T-helper 17 cell (primary cell): ENCODE results near the gene ANO1. TPM values are rescaled to one million over a fixed set of nuclear protein-coding genes. Genes with fewer than 3 reads are reported as not detected.
"Not testable (repeated sequence)": the region's sequence is repeated elsewhere in the genome, so short reads cannot be mapped to it uniquely, and the experiment has no call there.

Source experiments
- ATAC-seq: fragments of 150-1000 bp; cut with Tn5 transposase; 2 replicates; pipeline ENCODE4 v1.10.0; 2021; ENCODE audit warnings: mild to moderate bottlenecking, moderate library complexity
- DNase-seq, 3 donors: peaks; one replicate each; pipeline versions ENCODE4 v3.0.0 to v3.0.0-alpha.2; 2020 to 2021
- H3K9me3 ChIP-seq: one replicate; pipeline ENCODE4 v1.7.0; 2013; ENCODE audit warnings: low read length, mild to moderate bottlenecking; ENCODE audit not compliant: control insufficient read depth, poor library complexity, severe bottlenecking
- H3K27ac Mint-ChIP-seq: one replicate; pipeline ENCODE4 v1.8.0; 2022; ENCODE audit warnings: mild to moderate bottlenecking, moderate library complexity, mixed read lengths
- H3K27me3 Mint-ChIP-seq: one replicate; pipeline ENCODE4 v1.8.0; 2022; ENCODE audit warnings: mixed read lengths
- H3K36me3 Mint-ChIP-seq: one replicate; pipeline ENCODE4 v1.8.0; 2022; ENCODE audit warnings: low read depth, mixed read lengths
- H3K4me1 Mint-ChIP-seq: one replicate; pipeline ENCODE4 v1.8.0; 2022; ENCODE audit warnings: mild to moderate bottlenecking, mixed read lengths
- H3K4me3 Mint-ChIP-seq: one replicate; pipeline ENCODE4 v1.8.0; 2022; ENCODE audit warnings: mild to moderate bottlenecking, moderate library complexity, mixed read lengths
- total RNA-seq, 4 donors: library from RNA in 2 of 4; stranded (reverse) in 2 of 4; gene quantifications; one replicate each; pipeline ENCODE4 v1.2.3 and lab custom pipeline; 2022 to 2026

The ANO1 gene
- total RNA-seq, 2 donors from 2014 or later, result 0.34 TPM; not detected in 1

DNA sequence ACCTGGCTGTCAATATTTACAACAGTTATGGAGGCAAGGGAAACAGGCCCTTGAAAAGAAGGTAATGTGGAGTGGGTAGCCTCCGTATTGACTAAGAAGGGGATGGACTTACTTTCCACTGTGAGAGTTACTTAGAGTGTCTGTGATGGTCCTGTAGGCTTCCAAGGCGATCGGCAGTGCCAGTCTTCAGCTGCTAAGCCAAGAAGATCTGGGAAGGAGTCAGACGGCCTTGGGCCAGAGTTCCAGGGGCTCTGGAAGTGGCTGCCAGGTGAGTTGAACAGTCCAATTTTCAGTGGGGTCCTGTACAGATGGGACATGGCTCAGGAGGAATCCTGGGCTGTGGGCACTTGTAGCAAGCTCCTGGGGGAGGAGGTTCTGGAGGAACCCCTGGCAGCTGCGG lies 139.3 kb downstream of the ANO1 start:
- not testable (repeated sequence) for H3K27ac Mint-ChIP-seq, DNase-seq, H3K27me3 Mint-ChIP-seq, H3K4me3 Mint-ChIP-seq, H3K4me1 Mint-ChIP-seq, H3K9me3 ChIP-seq, ATAC-seq
- H3K36me3 Mint-ChIP-seq, result peaks cover 17% of the 10 kb centered on the region

DNA sequence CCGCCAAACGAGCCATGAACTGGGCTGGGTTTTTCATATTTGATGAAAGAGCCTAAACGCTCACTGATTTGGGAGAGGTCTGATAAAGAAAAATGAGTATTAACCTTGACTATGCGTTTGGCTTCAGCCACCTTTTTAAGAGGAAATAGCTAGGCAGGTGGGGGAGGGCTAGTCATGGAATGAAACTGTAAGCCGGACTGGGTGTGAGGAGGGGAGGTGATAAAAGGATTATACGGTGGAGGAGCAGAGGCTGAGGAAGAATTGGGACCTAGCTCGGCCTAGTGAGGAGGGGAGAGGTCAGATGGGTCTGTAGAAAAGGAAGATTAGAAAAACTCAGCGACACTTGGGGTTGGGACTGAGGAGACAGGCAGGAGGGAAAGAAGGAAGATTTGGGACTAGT lies 140.0 kb downstream of the ANO1 start:
- peaks cover 17% of the 10 kb centered on the region for H3K36me3 Mint-ChIP-seq
- not testable (repeated sequence) for H3K4me3 Mint-ChIP-seq, H3K27ac Mint-ChIP-seq, H3K27me3 Mint-ChIP-seq, DNase-seq, ATAC-seq, H3K4me1 Mint-ChIP-seq, H3K9me3 ChIP-seq

DNA sequence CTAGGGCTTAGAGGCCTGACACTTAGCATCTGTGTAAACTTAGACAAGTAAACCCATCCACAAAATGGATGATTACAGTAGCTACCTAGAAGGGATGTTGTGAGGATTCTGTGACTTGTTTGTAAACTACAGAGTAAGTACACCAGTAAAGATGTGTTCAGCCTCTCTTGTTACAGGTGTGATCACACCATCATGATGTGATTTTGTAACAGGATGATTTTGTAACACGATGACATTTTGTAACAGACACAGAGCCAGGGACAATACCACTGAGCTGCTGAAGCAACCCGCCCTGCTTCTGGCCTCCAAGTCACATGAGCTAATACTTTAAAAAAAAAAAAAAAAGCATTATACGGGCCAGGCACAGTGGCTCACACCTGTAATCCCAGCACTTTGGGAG lies 142.0 kb downstream of the ANO1 start:
- H3K9me3 ChIP-seq, result no peaks in the 10 kb centered on the region
- no peak overlapping the region for H3K27ac Mint-ChIP-seq
- H3K4me3 Mint-ChIP-seq, result no peak overlapping the region
- ATAC-seq (no peak), DNase-seq (no peak)
- H3K4me1 Mint-ChIP-seq, result no peaks in the 10 kb centered on the region
- peaks cover 17% of the 10 kb centered on the region for H3K36me3 Mint-ChIP-seq
- H3K27me3 Mint-ChIP-seq, result no peaks in the 10 kb centered on the region

DNA sequence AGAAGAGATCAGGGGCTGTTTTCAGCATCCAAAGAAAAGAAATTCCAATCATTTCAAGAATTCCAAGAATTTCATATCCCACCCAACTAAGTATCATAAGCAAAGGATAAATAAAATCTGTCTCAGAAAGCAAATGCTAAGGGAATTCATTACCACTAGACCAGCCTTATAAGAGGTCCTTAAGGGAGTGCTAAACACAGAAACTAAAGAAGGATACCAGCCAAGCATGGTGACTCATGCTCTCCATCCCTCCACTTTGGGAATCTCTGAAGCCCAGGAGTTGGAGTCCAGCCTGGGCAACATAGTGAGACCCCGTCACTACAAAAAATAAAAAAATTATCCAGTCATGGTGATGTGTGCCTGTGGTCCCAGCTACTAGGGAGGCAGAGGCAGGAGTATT lies 142.8 kb downstream of the ANO1 start:
- peaks cover 17% of the 10 kb centered on the region for H3K36me3 Mint-ChIP-seq
- H3K27ac Mint-ChIP-seq, result no peak overlapping the region
- no peaks in the 10 kb centered on the region for H3K9me3 ChIP-seq
- no peaks in the 10 kb centered on the region for H3K4me1 Mint-ChIP-seq
- ATAC-seq (no peak), DNase-seq (no peak)
- H3K4me3 Mint-ChIP-seq, result no peak overlapping the region
- H3K27me3 Mint-ChIP-seq, result no peaks in the 10 kb centered on the region

DNA sequence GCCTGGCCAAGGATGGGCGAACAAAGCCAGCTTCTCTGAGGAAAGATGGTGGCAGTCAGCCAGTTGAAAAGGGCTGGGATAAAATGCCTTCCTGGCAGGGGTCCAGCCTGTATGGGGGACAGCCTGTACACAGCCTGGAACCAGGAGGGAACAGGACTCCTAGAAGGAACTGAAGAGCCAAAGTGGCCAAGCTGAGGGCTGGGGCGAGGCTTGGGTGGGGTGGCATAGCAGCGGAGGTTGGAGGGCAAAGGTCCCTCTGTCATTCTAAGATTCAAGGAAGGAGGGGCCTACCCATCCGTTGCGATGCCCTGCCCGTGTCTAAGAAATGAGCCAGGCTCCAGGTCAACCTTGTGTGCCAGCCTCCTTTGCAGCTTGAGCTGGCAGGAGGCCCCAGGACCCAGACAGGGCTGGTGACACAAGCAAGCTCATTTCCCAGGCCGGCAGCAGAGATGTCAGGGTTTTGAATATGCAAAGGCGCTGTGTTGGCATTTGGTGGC lies 147.6 kb downstream of the ANO1 start:
- DNase-seq, result no peak
- H3K4me1 Mint-ChIP-seq, result peaks cover 2% of the 10 kb centered on the region
- no peaks in the 10 kb centered on the region for H3K9me3 ChIP-seq
- peaks cover under 1% of the 10 kb centered on the region for H3K36me3 Mint-ChIP-seq
- no peak overlapping the region for H3K4me3 Mint-ChIP-seq
- no peak overlapping the region for H3K27ac Mint-ChIP-seq
- no peak for ATAC-seq
- no peaks in the 10 kb centered on the region for H3K27me3 Mint-ChIP-seq

DNA sequence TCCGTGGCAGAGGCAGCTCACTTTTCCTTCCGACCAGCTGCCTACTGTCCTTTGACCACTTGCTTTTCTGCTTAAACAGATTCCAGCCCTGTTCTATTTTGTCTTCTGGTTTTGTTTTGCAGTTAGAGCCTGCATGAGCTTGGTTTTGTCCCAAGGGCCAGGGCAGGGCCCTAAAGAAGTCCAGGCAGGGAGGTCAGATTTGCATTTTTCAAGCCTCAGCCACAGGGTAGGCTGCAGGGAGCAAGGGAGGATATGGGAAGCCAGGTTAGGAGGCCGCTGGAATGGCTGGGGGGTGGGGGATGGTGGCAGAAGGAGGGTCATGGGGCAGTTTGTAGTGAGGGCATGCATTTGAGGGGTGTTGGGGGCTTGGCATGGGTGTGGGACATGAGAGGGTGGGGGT lies 148.1 kb downstream of the ANO1 start:
- Mint-ChIP-seq H3K27ac (no peak overlapping the region), H3K4me3 (no peak overlapping the region), H3K27me3 (no peaks in the 10 kb centered on the region), H3K36me3 (no peaks in the 10 kb centered on the region), H3K4me1 (peaks cover 2% of the 10 kb centered on the region)
- DNase-seq (no peak), ATAC-seq (no peak)
- H3K9me3 ChIP-seq, result no peaks in the 10 kb centered on the region

DNA sequence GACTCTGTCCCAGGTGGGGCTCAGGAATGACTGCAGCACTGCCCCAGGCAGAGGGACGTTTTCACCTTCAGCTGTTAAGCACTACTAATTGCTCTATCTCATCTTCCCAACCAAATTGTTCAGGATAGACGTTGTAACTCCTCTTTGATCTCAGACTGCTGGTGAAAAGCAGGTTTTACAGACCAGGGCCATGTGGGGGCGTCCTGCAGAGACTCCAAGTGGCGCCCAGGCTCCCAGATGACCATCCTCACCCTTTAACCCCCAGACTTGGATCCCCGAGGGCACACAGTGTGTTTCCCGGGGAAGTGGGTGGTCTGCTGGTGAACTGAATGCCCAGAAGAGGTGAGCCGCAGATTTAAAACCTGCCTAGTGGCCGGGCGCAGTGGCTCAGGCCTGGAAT lies 148.8 kb downstream of the ANO1 start:
- H3K4me3 Mint-ChIP-seq, result no peak overlapping the region
- no peak for ATAC-seq
- H3K4me1 Mint-ChIP-seq, result peaks cover 2% of the 10 kb centered on the region
- no peaks in the 10 kb centered on the region for H3K27me3 Mint-ChIP-seq
- no peak for DNase-seq
- H3K27ac Mint-ChIP-seq, result no peak overlapping the region
- no peaks in the 10 kb centered on the region for H3K36me3 Mint-ChIP-seq
- no peaks in the 10 kb centered on the region for H3K9me3 ChIP-seq

DNA sequence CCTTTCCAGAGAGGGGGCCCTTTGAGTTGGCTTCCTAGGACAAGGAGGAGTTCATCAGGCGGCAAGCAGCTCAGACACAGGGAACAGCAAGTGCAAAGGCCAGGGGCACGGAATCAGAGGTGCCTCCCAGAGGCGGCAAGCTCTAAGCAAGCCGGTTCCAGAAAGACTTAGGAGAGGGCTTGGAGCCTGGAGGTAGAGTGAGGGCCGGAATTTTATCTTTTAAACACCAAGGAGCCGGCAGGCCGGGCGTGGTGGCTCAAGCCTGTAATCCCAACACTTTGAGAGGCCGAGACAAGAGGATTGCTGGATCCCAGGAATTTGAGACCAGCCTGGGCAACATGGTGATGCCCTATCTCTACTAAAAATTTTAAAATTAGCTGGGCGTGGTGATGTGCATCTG lies 151.6 kb downstream of the ANO1 start:
- H3K36me3 Mint-ChIP-seq, result no peaks in the 10 kb centered on the region
- DNase-seq (no peak), ATAC-seq (no peak)
- no peak overlapping the region for H3K4me3 Mint-ChIP-seq
- no peak overlapping the region for H3K27ac Mint-ChIP-seq
- peaks cover 10% of the 10 kb centered on the region for H3K27me3 Mint-ChIP-seq
- no peaks in the 10 kb centered on the region for H3K9me3 ChIP-seq
- peaks cover 2% of the 10 kb centered on the region for H3K4me1 Mint-ChIP-seq

DNA sequence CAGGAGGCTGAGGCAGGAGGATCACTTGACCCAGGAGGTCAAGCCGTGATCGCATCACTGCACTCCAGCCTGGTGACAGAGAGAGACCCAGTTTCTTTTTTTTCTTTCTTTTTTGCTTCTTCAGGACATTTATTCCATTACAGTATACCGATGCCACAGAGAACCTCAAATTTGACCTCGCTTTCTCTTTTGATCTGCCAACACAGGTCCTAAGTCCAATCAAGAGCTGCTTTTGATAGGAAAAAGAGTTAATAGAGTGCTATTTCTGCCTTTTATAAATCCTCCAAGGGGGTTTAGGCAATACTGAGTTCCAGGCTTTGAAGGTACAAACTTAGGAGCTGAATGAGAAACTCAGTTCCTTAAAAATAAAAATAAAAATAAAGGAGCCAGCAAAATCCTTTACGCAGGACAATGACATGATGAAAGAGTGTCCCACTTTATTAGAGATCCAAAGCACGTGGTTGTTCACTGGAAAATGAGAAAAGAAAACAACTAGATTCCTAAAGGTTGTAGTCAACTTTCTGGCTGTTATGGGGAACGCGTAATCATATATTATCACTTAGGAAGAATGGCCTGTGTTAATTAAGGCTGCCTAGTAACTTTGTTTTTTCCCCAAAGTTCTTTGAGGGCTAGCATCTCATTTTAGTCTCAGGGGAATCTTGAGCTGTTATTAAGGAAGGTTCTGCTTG lies 152.2 kb downstream of the ANO1 start:
- Mint-ChIP-seq H3K4me3 (no peak overlapping the region), H3K4me1 (peaks cover 2% of the 10 kb centered on the region), H3K27ac (no peak overlapping the region), H3K36me3 (no peaks in the 10 kb centered on the region), H3K27me3 (peaks cover 10% of the 10 kb centered on the region)
- DNase-seq (no peak), ATAC-seq (no peak)
- H3K9me3 ChIP-seq, result no peaks in the 10 kb centered on the region

DNA sequence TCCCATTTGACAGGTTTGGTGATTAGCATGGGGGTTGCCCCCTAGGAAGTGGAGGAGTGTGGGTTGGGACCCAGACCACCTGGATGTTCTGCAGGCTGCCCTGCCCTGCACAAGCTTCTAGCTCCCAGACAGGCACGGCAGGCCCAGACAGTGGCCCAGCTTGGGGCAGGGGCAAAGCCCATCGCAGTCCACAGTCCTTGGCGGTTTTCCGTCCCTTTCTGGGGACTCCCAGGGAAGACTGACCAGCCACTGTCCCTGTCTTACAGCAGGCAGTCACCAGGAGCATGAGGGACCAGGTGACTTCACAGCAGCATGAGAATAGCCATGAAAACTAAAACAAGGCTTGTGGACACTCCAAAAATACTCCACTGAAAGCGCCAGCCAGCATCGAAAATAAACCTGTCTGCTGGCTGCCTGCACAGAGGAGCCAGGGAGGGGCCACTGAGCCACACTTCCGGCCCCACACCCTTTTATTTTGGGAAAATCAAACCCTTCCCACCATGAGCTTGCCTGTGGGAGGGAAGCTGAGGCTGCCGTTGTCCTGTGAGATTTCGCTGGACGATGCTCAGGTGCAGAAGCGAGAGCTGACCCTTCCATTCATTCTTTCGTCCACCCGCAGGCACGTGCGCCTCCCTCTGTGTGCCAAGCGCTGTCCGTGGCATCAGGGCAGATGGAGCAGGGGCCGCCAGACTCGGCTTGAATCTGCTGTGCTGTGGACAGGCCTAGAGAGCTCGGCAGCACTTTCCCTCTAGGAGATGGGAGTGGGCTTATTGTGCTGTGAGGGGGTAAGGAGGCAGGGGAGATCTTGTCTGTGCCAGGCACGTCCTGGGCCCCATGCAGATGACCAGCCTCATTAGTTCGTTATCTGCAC lies 153.0 kb downstream of the ANO1 start:
- H3K4me1 Mint-ChIP-seq, result peaks cover 2% of the 10 kb centered on the region
- H3K4me3 Mint-ChIP-seq, result no peak overlapping the region
- peaks cover 10% of the 10 kb centered on the region for H3K27me3 Mint-ChIP-seq
- no peaks in the 10 kb centered on the region for H3K9me3 ChIP-seq
- ATAC-seq, result no peak
- no peak for DNase-seq
- no peaks in the 10 kb centered on the region for H3K36me3 Mint-ChIP-seq
- no peak overlapping the region for H3K27ac Mint-ChIP-seq

DNA sequence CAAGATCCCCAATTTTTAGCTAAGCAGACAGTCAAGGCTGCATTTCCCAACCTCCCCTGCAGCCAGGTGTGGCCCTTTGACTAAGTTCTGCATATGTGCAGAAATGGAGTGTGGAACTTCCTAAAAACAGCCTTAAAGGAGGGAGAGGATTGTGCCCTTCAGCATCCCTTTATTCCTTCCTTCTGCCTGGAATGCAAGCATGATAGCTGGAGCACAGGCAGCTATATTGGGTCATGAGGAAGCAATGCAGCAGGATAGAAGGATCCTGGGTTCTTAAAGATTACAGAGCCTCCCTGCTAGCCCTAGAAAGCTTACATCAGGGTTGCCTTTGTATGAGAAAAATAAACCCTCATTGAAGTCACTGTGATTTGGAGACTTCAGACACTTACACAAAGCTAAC lies 154.9 kb downstream of the ANO1 start:
- H3K27ac Mint-ChIP-seq, result no peak overlapping the region
- no peaks in the 10 kb centered on the region for H3K36me3 Mint-ChIP-seq
- peaks cover 10% of the 10 kb centered on the region for H3K27me3 Mint-ChIP-seq
- no peak for DNase-seq
- H3K9me3 ChIP-seq, result no peaks in the 10 kb centered on the region
- no peaks in the 10 kb centered on the region for H3K4me1 Mint-ChIP-seq
- no peak for ATAC-seq
- no peak overlapping the region for H3K4me3 Mint-ChIP-seq

DNA sequence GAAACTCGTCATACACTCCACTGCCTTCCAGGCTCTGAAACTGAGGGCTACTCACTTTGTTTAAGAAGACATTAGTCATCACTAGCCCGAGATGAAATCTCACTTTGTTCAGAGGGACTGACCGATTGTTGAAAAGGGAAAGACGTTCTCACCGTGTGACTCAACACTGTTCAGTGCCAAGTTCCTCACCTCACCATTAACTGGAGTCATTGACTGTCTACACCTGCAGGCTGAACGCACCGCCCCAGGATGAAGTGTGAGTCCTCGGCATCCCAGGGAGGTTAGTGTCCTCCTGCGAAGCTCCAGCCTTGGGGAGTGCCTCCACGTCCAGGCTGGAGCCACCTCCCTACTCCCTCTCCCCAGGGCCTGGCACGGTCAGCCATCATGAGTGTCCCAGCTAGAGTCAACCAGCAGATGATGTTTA lies 155.4 kb downstream of the ANO1 start:
- Mint-ChIP-seq H3K36me3 (no peaks in the 10 kb centered on the region), H3K4me1 (no peaks in the 10 kb centered on the region), H3K27ac (no peak overlapping the region), H3K27me3 (peaks cover 10% of the 10 kb centered on the region), H3K4me3 (no peak overlapping the region)
- no peak for ATAC-seq
- H3K9me3 ChIP-seq, result no peaks in the 10 kb centered on the region
- no peak for DNase-seq

DNA sequence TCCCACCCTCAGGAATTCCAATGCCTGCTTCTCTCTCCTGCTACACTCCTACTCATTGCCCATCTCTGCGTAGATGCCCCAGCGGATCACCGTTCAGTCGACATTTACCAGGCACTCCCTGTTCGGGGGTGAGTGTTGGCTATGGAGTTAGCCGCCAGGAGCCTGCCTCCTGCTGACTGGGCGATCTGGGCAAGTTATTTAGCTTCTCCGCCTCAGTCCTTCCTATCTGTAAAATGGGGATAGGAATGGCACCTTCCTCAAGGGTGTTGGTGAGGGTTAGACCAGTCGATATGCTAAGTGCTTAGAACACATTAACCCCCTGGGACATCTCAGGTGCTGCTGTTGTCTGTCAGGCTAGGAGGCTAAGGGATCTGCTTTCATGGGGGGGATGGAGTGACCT lies 155.8 kb downstream of the ANO1 start:
- H3K9me3 ChIP-seq, result no peaks in the 10 kb centered on the region
- no peak for ATAC-seq
- no peaks in the 10 kb centered on the region for H3K4me1 Mint-ChIP-seq
- no peak overlapping the region for H3K4me3 Mint-ChIP-seq
- H3K27ac Mint-ChIP-seq, result no peak overlapping the region
- DNase-seq, result no peak
- H3K27me3 Mint-ChIP-seq, result peaks cover 10% of the 10 kb centered on the region
- no peaks in the 10 kb centered on the region for H3K36me3 Mint-ChIP-seq
